Fibroblast of pulmonary artery (primary cell): ENCODE data around the gene MYRFL.

ENCODE experiments used
- DNase-seq: peaks from one replicate; pipeline ENCODE4 v3.0.0-alpha.2; 2010; ENCODE audit warnings: low read depth
- H3K4me3 ChIP-seq: replicated peaks from 2 replicates; pipeline ENCODE4 v1.5.1; 2011; ENCODE audit warnings: low read depth, mild to moderate bottlenecking, control low read depth, low read length, moderate library complexity
- TF ChIP-seq, protein P1 (sequence below): IDR thresholded peaks from 2 replicates; pipeline ENCODE4 v1.5.1; 2011; ENCODE audit warnings: mild to moderate bottlenecking, control low read depth, low read length, inconsistent platforms; ENCODE audit errors: missing control alignments

MYRFL gene

DNA sequence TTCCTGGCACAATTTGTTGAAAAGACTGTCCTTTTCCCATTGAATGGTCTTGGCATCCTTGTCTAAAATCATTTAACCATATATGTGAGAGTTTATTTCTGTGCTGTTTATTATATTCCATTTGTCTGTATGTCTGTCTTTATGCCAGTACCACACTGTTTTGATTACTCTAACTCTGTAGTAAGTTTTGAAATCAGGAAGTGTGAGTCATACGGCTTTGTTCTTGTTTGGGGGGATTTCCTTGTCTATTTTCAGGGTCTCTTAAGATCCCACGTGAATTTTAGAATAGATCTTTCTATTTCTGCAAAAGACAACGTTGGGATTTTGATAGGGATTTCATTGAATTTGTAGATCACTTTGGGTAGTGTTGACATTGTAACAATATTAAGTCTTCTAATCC lies 88.5 kb downstream of the MYRFL start:
- no peak overlapping the region for H3K4me3 ChIP-seq
- TF ChIP-seq, protein P1, sequence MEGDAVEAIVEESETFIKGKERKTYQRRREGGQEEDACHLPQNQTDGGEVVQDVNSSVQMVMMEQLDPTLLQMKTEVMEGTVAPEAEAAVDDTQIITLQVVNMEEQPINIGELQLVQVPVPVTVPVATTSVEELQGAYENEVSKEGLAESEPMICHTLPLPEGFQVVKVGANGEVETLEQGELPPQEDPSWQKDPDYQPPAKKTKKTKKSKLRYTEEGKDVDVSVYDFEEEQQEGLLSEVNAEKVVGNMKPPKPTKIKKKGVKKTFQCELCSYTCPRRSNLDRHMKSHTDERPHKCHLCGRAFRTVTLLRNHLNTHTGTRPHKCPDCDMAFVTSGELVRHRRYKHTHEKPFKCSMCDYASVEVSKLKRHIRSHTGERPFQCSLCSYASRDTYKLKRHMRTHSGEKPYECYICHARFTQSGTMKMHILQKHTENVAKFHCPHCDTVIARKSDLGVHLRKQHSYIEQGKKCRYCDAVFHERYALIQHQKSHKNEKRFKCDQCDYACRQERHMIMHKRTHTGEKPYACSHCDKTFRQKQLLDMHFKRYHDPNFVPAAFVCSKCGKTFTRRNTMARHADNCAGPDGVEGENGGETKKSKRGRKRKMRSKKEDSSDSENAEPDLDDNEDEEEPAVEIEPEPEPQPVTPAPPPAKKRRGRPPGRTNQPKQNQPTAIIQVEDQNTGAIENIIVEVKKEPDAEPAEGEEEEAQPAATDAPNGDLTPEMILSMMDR = no peak
- DNase-seq = no peak

GRCh38 chr12:69915964-69916363 lies 90.9 kb downstream of the MYRFL start:
- no peak overlapping the region for H3K4me3 ChIP-seq
- DNase-seq = no peak
- TF ChIP-seq, protein P1 = no peak

- DNase-seq = peak; percentile 30
- no peak overlapping the region for H3K4me3 ChIP-seq
- TF ChIP-seq, protein P1 = no peak
These were observed 91.7 kb downstream of the MYRFL start for GRCh38 chr12:69916544-69917235.

- H3K4me3 ChIP-seq = no peak overlapping the region
- no peak for DNase-seq
- TF ChIP-seq, protein P1 = no peak
These were observed 93.3 kb downstream of the MYRFL start for GRCh38 chr12:69918287-69918686.

DNA sequence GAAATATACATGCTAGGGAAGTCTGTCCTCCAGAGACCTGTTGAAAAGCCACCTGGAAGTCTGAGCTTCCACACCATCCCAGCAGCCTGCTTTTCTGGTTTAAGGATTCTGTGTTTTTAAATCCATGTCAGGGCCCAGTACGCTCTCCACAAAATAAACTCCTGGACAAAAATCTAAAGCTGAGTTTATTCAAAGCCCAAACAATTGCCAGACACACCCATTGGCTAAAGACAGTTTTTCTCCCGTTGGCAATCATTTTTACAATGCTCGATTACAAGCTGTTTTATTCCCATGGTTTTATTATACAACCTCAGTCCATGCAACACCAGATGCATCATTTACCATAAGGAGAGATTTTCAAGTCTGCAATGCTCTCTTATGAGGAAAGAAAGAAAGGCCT lies 94.5 kb downstream of the MYRFL start:
- H3K4me3 ChIP-seq = no peak overlapping the region
- TF ChIP-seq, protein P1 = no peak
- DNase-seq = no peak

- TF ChIP-seq, protein P1 = no peak
- no peak overlapping the region for H3K4me3 ChIP-seq
- DNase-seq = no peak
These were observed 96.8 kb downstream of the MYRFL start for GRCh38 chr12:69921831-69922230.

- TF ChIP-seq, protein P1 = no peak
- H3K4me3 ChIP-seq = no peak overlapping the region
- DNase-seq = no peak
These were observed 98.0 kb downstream of the MYRFL start for GRCh38 chr12:69922999-69923398.
